Urinary bladder (tissue), 4 donors: ENCODE results near the gene ACSL6. TPM values are rescaled to one million over a fixed set of nuclear protein-coding genes. Genes with fewer than 3 reads are reported as not detected.

Experiments used
- DNase-seq: peaks from one replicate; pipeline ENCODE4 v3.0.0-alpha.2; 2015; ENCODE audit errors: extremely low spot score
- H3K27ac ChIP-seq: one replicate; pipeline ENCODE4 v1.5.1; 2013; ENCODE audit warnings: low read depth, mild to moderate bottlenecking, moderate library complexity
- H3K36me3 ChIP-seq: one replicate; pipeline ENCODE4 v1.6.1; 2013; ENCODE audit warnings: mild to moderate bottlenecking, moderate library complexity; ENCODE audit not compliant: insufficient read depth
- H3K4me1 ChIP-seq: one replicate; pipeline ENCODE4 v1.6.1; 2013; ENCODE audit warnings: mild to moderate bottlenecking, moderate library complexity; ENCODE audit not compliant: insufficient read depth
- H3K4me3 ChIP-seq: one replicate; pipeline ENCODE4 v1.5.1; 2013; ENCODE audit warnings: low read depth, low read length
- WGBS: extraction: QIAGEN DNeasy Blood & Tissue Kit; methylation state at CpG from one replicate; pipeline ENCODE4 v1.1.7; 2013; 5-methylcytosine and 5-hydroxymethylcytosine counted together
- polyA plus RNA-seq: library from polyadenylated mRNA; stranded (reverse); fragments of 200-250 nt; gene quantifications from one replicate; pipeline ENCODE4 v1.2.3, GENCODE V29; 2013
- total RNA-seq: library from RNA; depleted of rRNA; stranded (reverse); fragments of >200 nt; gene quantifications from one replicate; pipeline ENCODE4 v1.2.3, GENCODE V29; 2014
- donor health status: healthy with polysubstance abuse.
- donor health status: healthy.

ACSL6 gene
- total and polyA plus RNA-seq, 2 donors: 0.42 to 2.3 TPM

- Histone ChIP-seq H3K27ac (no peak overlapping the region), H3K4me1 (no peaks in the 10 kb centered on the region), H3K36me3 (no peaks in the 10 kb centered on the region), H3K4me3 (no peak overlapping the region)
- DNase-seq: no peak
- WGBS: 82% methylated on average over 3 of the region's 3 CpGs
Measured at GRCh38 chr5:132016721-132017250, 5.3 kb upstream of the ACSL6 start.

- no peak overlapping the region for H3K27ac ChIP-seq
- WGBS: 81% methylated on average over 2 of the region's 2 CpGs
- no peak for DNase-seq
- H3K4me3 ChIP-seq: no peak overlapping the region
- no peaks in the 10 kb centered on the region for H3K36me3 ChIP-seq
- H3K4me1 ChIP-seq: no peaks in the 10 kb centered on the region
Measured at GRCh38 chr5:132013711-132014110, 2.3 kb upstream of the ACSL6 start.

- Histone ChIP-seq H3K4me3 (no peak overlapping the region), H3K36me3 (no peaks in the 10 kb centered on the region), H3K27ac (no peak overlapping the region), H3K4me1 (no peaks in the 10 kb centered on the region)
- 78% methylated on average over 5 of the region's 5 CpGs for whole genome bisulfite sequencing
- no peak for DNase-seq
Measured at GRCh38 chr5:132013006-132013689, 1.7 kb upstream of the ACSL6 start.

- no peak overlapping the region for H3K27ac ChIP-seq
- WGBS: 26% methylated on average over 7 of the region's 7 CpGs
- H3K36me3 ChIP-seq: no peaks in the 10 kb centered on the region
- peak; percentile 25 for DNase-seq
- no peaks in the 10 kb centered on the region for H3K4me1 ChIP-seq
- no peak overlapping the region for H3K4me3 ChIP-seq
Measured at GRCh38 chr5:132012371-132013005, 1.0 kb upstream of the ACSL6 start.

- Histone ChIP-seq H3K4me1 (no peaks in the 10 kb centered on the region), H3K27ac (no peak overlapping the region), H3K36me3 (no peaks in the 10 kb centered on the region), H3K4me3 (peak overlapping the region; percentile 54)
- no peak for DNase-seq
- WGBS: 4% methylated on average over 46 of the region's 46 CpGs
Measured at GRCh38 chr5:132010989-132011621, 353 bp downstream of the ACSL6 start.

- no peaks in the 10 kb centered on the region for H3K36me3 ChIP-seq
- no peak overlapping the region for H3K4me3 ChIP-seq
- H3K27ac ChIP-seq: no peak overlapping the region
- H3K4me1 ChIP-seq: no peaks in the 10 kb centered on the region
- DNase-seq: no peak
- 49% methylated on average over 6 of the region's 6 CpGs for WGBS
Measured at GRCh38 chr5:132010645-132010988, 841 bp downstream of the ACSL6 start.

- Histone ChIP-seq H3K27ac (no peak overlapping the region), H3K4me1 (no peaks in the 10 kb centered on the region), H3K4me3 (no peak overlapping the region), H3K36me3 (no peaks in the 10 kb centered on the region)
- WGBS: 71% methylated on average over 3 of the region's 3 CpGs
- no peak for DNase-seq
Measured at GRCh38 chr5:132009706-132010405, 1.6 kb downstream of the ACSL6 start.

- WGBS: 62% methylated on average over 5 of the region's 5 CpGs
- Histone ChIP-seq H3K4me3 (no peak overlapping the region), H3K27ac (no peak overlapping the region), H3K4me1 (no peaks in the 10 kb centered on the region), H3K36me3 (no peaks in the 10 kb centered on the region)
- no peak for DNase-seq
Measured at GRCh38 chr5:132008961-132009680, 2.3 kb downstream of the ACSL6 start.

- Histone ChIP-seq H3K27ac (no peak overlapping the region), H3K4me1 (no peaks in the 10 kb centered on the region)
- 75% methylated on average over 2 of the region's 2 CpGs for WGBS
Measured at GRCh38 chr5:132008163-132008473, 3.3 kb downstream of the ACSL6 start.

GRCh38 chr5:132007399-132008162, 3.9 kb downstream of the ACSL6 start:
- H3K4me1 ChIP-seq: no peaks in the 10 kb centered on the region
- H3K4me3 ChIP-seq: no peak overlapping the region
- H3K36me3 ChIP-seq: no peaks in the 10 kb centered on the region
- H3K27ac ChIP-seq: no peak overlapping the region
- no peak for DNase-seq
- 46% methylated on average over 2 of the region's 2 CpGs for WGBS

More at GRCh38 chr5:132008163-132008473, 3.3 kb downstream of the ACSL6 start:
- DNase-seq: no peak
- Histone ChIP-seq H3K4me3 (no peak overlapping the region), H3K36me3 (no peaks in the 10 kb centered on the region)

GRCh38 chr5:132006331-132007120, 4.9 kb downstream of the ACSL6 start:
- no peak overlapping the region for H3K27ac ChIP-seq
- DNase-seq: no peak
- H3K4me1 ChIP-seq: no peaks in the 10 kb centered on the region
- H3K36me3 ChIP-seq: no peaks in the 10 kb centered on the region
- H3K4me3 ChIP-seq: no peak overlapping the region
- WGBS: 92% methylated on average over 6 of the region's 6 CpGs

- Histone ChIP-seq H3K4me3 (no peak overlapping the region), H3K27ac (no peak overlapping the region), H3K36me3 (no peaks in the 10 kb centered on the region), H3K4me1 (no peaks in the 10 kb centered on the region)
- 86% methylated on average over 3 of the region's 3 CpGs for WGBS
- DNase-seq: no peak
Measured at GRCh38 chr5:132005591-132005990, 5.9 kb downstream of the ACSL6 start.
